A673 (cell line): ENCODE measurements around the gene CARMIL1. TPM values are rescaled to one million over a fixed set of nuclear protein-coding genes. Genes with fewer than 3 reads are reported as not detected.
A peak's percentile ranks its signal among the peaks of the same experiment; 100 is the strongest.

Experiments
- BruUV-seq: library from RNA; stranded (reverse); fragments of 400-500 nt; replicated peaks from 2 replicates; lab custom pipeline; 2021; lab: Mats Ljungman, UMichigan
- CTCF ChIA-PET: fragments of 300-600 bp; sonication (Branson Sonifier 250); formaldehyde crosslinking; loops from one replicate; lab custom pipeline; 2022; ENCODE audit warnings: antibody characterized with exemption; lab: Charles Lee
- POLR2A ChIA-PET: fragments of 300-600 bp; sonication (Branson Sonifier 250); formaldehyde crosslinking; loops from one replicate; lab custom pipeline; 2022; ENCODE audit warnings: antibody characterized with exemption; ENCODE audit not compliant: low non-redundant PET; lab: Charles Lee
- DNase-seq: peaks from one replicate; pipeline ENCODE4 v3.0.0-alpha.2; 2015; ENCODE audit warnings: low spot score
- H3K27ac ChIP-seq: fragments of 200-600 bp; sonication (generic); 2 replicates; pipeline ENCODE4 v1.5.1; 2016; ENCODE audit warnings: mixed run types, low read depth, mild to moderate bottlenecking, mixed read lengths, antibody characterized with exemption, low read length; ENCODE audit not compliant: poor library complexity, severe bottlenecking
- H3K27me3 ChIP-seq: fragments of 200-600 bp; sonication (generic); replicated peaks from 2 replicates; pipeline ENCODE4 v1.6.1; 2017; ENCODE audit warnings: mixed run types, low read depth, mild to moderate bottlenecking, mixed read lengths, antibody characterized with exemption, low read length; ENCODE audit not compliant: insufficient read depth, poor library complexity
- H3K36me3 ChIP-seq: fragments of 200-600 bp; sonication (generic); 2 replicates; pipeline ENCODE4 v1.6.1; 2016; ENCODE audit warnings: mixed run types, mild to moderate bottlenecking, mixed read lengths, antibody characterized with exemption, low read length; ENCODE audit not compliant: insufficient read depth, poor library complexity, severe bottlenecking
- H3K4me1 ChIP-seq: fragments of 200-600 bp; sonication (generic); 2 replicates; pipeline ENCODE4 v1.6.1; 2017; ENCODE audit warnings: mixed run types, mild to moderate bottlenecking, mixed read lengths, antibody characterized with exemption, low read length; ENCODE audit not compliant: insufficient read depth, poor library complexity, severe bottlenecking
- H3K4me3 ChIP-seq: fragments of 200-600 bp; sonication (generic); 2 replicates; pipeline ENCODE4 v1.5.1; 2016; ENCODE audit warnings: low read depth, mixed run types, mild to moderate bottlenecking, mixed read lengths, low read length; ENCODE audit not compliant: poor library complexity, severe bottlenecking
- H3K9me3 ChIP-seq: fragments of 200-600 bp; sonication (generic); 2 replicates; pipeline ENCODE4 v1.6.1; 2016; ENCODE audit warnings: mixed run types, low read depth, mild to moderate bottlenecking, mixed read lengths, antibody characterized with exemption, low read length; ENCODE audit not compliant: poor library complexity, severe bottlenecking
- CTCF ChIP-seq: fragments of 300-800, 200-600 bp; sonication (generic); conservative IDR thresholded peaks from 2 replicates; pipeline ENCODE4 v1.5.1; 2017; ENCODE audit warnings: low read depth, mild to moderate bottlenecking, antibody characterized with exemption, low read length, moderate library complexity, mixed read lengths
- EZH2 ChIP-seq: fragments of 200-600 bp; sonication (generic); IDR thresholded peaks from 2 replicates; pipeline ENCODE4 v1.6.1; 2017; ENCODE audit warnings: borderline replicate concordance, low read depth, mild to moderate bottlenecking, mixed read lengths, antibody characterized with exemption, low read length; ENCODE audit not compliant: poor library complexity, severe bottlenecking
- intact Hi-C: fragments of 100-400 bp; cut with micrococcal nuclease; formaldehyde crosslinking; loops from one replicate; pipeline ENCODE4 v1.10.0; 2022; ENCODE audit not compliant: unreplicated experiment
- total RNA-seq: library from RNA; stranded (reverse); gene quantifications from 2 replicates; pipeline ENCODE4 v1.2.3, GENCODE V29; 2021

The CARMIL1 gene
- total RNA-seq, 1 experiment from 2014 or later: 7.2 TPM

- no peaks in the 10 kb centered on the region for H3K36me3 ChIP-seq
- peaks cover 14% of the 10 kb centered on the region for H3K4me1 ChIP-seq
- no TSS peak for BruUV-seq
- H3K27ac ChIP-seq: no peak overlapping the region
- POLR2A ChIA-PET: no interaction called here
- peak; percentile 14 for DNase-seq
- H3K9me3 ChIP-seq: no peaks in the 10 kb centered on the region
- TF ChIP-seq CTCF (no peak), EZH2 (no peak)
- H3K4me3 ChIP-seq: no peak overlapping the region
- CTCF ChIA-PET: interaction anchor here (0.6 kb wide), 1 partner anchor 191 kb away, joined by 3 read pairs; no protein-coding TSS in a partner anchor
- intact Hi-C loops: no loop called here
- no peaks in the 10 kb centered on the region for H3K27me3 ChIP-seq
These were observed 177.3 kb downstream of the CARMIL1 start for GRCh38 chr6:25456249-25457040.

GRCh38 chr6:25457516-25457915, 178.3 kb downstream of the CARMIL1 start:
- intact Hi-C loops: no loop called here

GRCh38 chr6:25458485-25458884, 179.3 kb downstream of the CARMIL1 start:
- no TSS peak for BruUV-seq
- no peaks in the 10 kb centered on the region for H3K36me3 ChIP-seq
- H3K4me1 ChIP-seq: peaks cover 14% of the 10 kb centered on the region
- no peak overlapping the region for H3K27ac ChIP-seq
- ChIA-PET CTCF (no interaction called here), POLR2A (interaction anchor here (0.6 kb wide), 1 partner anchor 190 kb away, joined by 3 read pairs; no protein-coding TSS in a partner anchor)
- no peak overlapping the region for H3K4me3 ChIP-seq
- no peak for TF ChIP-seq EZH2
- DNase-seq: no peak
- H3K9me3 ChIP-seq: no peaks in the 10 kb centered on the region
- intact Hi-C loops: no loop called here
- no peaks in the 10 kb centered on the region for H3K27me3 ChIP-seq

More at GRCh38 chr6:25457516-25457915, 178.3 kb downstream of the CARMIL1 start:
- Histone ChIP-seq H3K27me3 (no peaks in the 10 kb centered on the region), H3K36me3 (no peaks in the 10 kb centered on the region), H3K4me1 (peaks cover 14% of the 10 kb centered on the region), H3K9me3 (no peaks in the 10 kb centered on the region), H3K27ac (no peak overlapping the region), H3K4me3 (no peak overlapping the region)
- TF ChIP-seq CTCF (no peak), EZH2 (no peak)
- no peak for DNase-seq
- ChIA-PET POLR2A (no interaction called here), CTCF (no interaction called here)
- BruUV-seq: no TSS peak
